HEK293 (cell line): Measurements from ENCODE around the gene APOBR.

ENCODE experiments used
- CTCF ChIA-PET: fragments of 350-600 bp; formaldehyde crosslinking; extraction: SDS; loops from one replicate; lab custom pipeline; 2021; ENCODE audit warnings: antibody characterized with exemption; lab: Yijun Ruan, JAX
- POLR2A ChIA-PET: fragments of 300-600 bp; formaldehyde crosslinking; extraction: SDS; loops from one replicate; lab custom pipeline; 2020; ENCODE audit warnings: antibody characterized with exemption, inconsistent platforms; lab: Yijun Ruan, JAX
- H3K27ac ChIP-seq: fragments of 200-500 bp; sonication (Bioruptor generic); 2 replicates; pipeline ENCODE4 v1.5.1; 2014; ENCODE audit warnings: low read depth, low read length, control low read depth, inconsistent platforms; ENCODE audit errors: extremely low read depth
- H3K36me3 ChIP-seq, 2 experiments: fragments of 200-500 bp in 1 of 2; sonication (Bioruptor generic) in 1 of 2; 1 replicate in 1 of 2; 2 replicates in 1 of 2; pipeline ENCODE4 v1.5.1; 2014 to 2017; ENCODE audit warnings: inconsistent platforms in 2 of 2, low read length in 2 of 2; ENCODE audit not compliant: control insufficient read depth in 2 of 2, insufficient read depth in 1 of 2
- H3K4me1 ChIP-seq: fragments of 200-500 bp; sonication (Bioruptor generic); 2 replicates; pipeline ENCODE4 v1.5.1; 2014; ENCODE audit warnings: mild to moderate bottlenecking, low read length, inconsistent platforms; ENCODE audit not compliant: control insufficient read depth, insufficient read depth
- H3K4me3 ChIP-seq: 2 replicates; pipeline ENCODE4 v1.5.1; 2011; ENCODE audit warnings: low read depth, mild to moderate bottlenecking, control low read depth, low read length, moderate library complexity
- H3K9me3 ChIP-seq: fragments of 200-500 bp; sonication (Bioruptor generic); 2 replicates; pipeline ENCODE4 v1.5.1; 2014; ENCODE audit warnings: low read depth, low read length, inconsistent platforms; ENCODE audit not compliant: control insufficient read depth, insufficient read depth
- BCL11B ChIP-seq: fragments of 450-650 bp; formaldehyde crosslinking; IDR thresholded peaks from 2 replicates; pipeline ENCODE4 v1.5.1; 2016; ENCODE audit warnings: low read depth, missing biosample characterization, missing genetic modification characterization
- GLIS2 ChIP-seq: fragments of 450-650 bp; formaldehyde crosslinking; IDR thresholded peaks from 2 replicates; pipeline ENCODE4 v1.5.1; 2016; ENCODE audit warnings: missing biosample characterization, missing genetic modification characterization
- KLF1 ChIP-seq: fragments of 450-650 bp; formaldehyde crosslinking; IDR thresholded peaks from 2 replicates; pipeline ENCODE4 v1.5.1; 2016; ENCODE audit warnings: missing biosample characterization, missing genetic modification characterization
- MEIS1 ChIP-seq: sonication (generic); formaldehyde crosslinking; IDR thresholded peaks from 2 replicates; pipeline ENCODE4 v1.8.1; 2022; ENCODE audit warnings: missing genetic modification reagents, mild to moderate bottlenecking, borderline replicate concordance
- MYNN ChIP-seq: fragments of 450-650 bp; formaldehyde crosslinking; IDR thresholded peaks from 2 replicates; pipeline ENCODE4 v1.5.1; 2016; ENCODE audit warnings: missing biosample characterization, missing genetic modification characterization, borderline replicate concordance
- ZNF133 ChIP-seq: fragments of 450-650 bp; formaldehyde crosslinking; IDR thresholded peaks from 2 replicates; pipeline ENCODE4 v1.5.1; 2016; ENCODE audit warnings: missing biosample characterization, missing genetic modification characterization
- ZNF175 ChIP-seq: fragments of 450-650 bp; formaldehyde crosslinking; IDR thresholded peaks from 2 replicates; pipeline ENCODE4 v1.5.1; 2016; ENCODE audit warnings: missing biosample characterization, missing genetic modification characterization
- ZNF223 ChIP-seq: fragments of 450-650 bp; formaldehyde crosslinking; IDR thresholded peaks from 2 replicates; pipeline ENCODE4 v1.5.1; 2016; ENCODE audit warnings: missing biosample characterization, missing genetic modification characterization
- ZNF23 ChIP-seq: fragments of 450-650 bp; formaldehyde crosslinking; IDR thresholded peaks from 2 replicates; pipeline ENCODE4 v1.5.1; 2016; ENCODE audit warnings: missing biosample characterization, missing genetic modification characterization, borderline replicate concordance
- ZNF26 ChIP-seq: fragments of 450-650 bp; formaldehyde crosslinking; IDR thresholded peaks from 2 replicates; pipeline ENCODE4 v1.5.1; 2016; ENCODE audit warnings: missing biosample characterization, missing genetic modification characterization
- ZNF302 ChIP-seq: fragments of 450-650 bp; formaldehyde crosslinking; IDR thresholded peaks from 2 replicates; pipeline ENCODE4 v1.5.1; 2016; ENCODE audit warnings: missing biosample characterization, missing genetic modification characterization, low read depth
- ZNF335 ChIP-seq: fragments of 450-650 bp; formaldehyde crosslinking; conservative IDR thresholded peaks from 2 replicates; pipeline ENCODE4 v1.5.1; 2016; ENCODE audit warnings: missing biosample characterization, missing genetic modification characterization
- ZNF341 ChIP-seq: fragments of 450-650 bp; formaldehyde crosslinking; IDR thresholded peaks from 2 replicates; pipeline ENCODE4; 2016; ENCODE audit warnings: low read depth, missing biosample characterization, missing genetic modification characterization
- ZNF514 ChIP-seq: fragments of 450-650 bp; formaldehyde crosslinking; IDR thresholded peaks from 2 replicates; pipeline ENCODE4 v1.5.1; 2016; ENCODE audit warnings: missing biosample characterization, missing genetic modification characterization
- ZNF623 ChIP-seq: fragments of 450-650 bp; formaldehyde crosslinking; IDR thresholded peaks from 2 replicates; pipeline ENCODE4 v1.5.1; 2016; ENCODE audit warnings: missing biosample characterization, missing genetic modification characterization
- ZNF626 ChIP-seq: fragments of 450-650 bp; sonication (Bioruptor Pico); formaldehyde crosslinking; IDR thresholded peaks from 2 replicates; pipeline ENCODE4 v1.5.1; 2018; ENCODE audit warnings: missing biosample characterization, missing genetic modification characterization, inconsistent platforms
- ZNF645 ChIP-seq: fragments of 450-650 bp; formaldehyde crosslinking; IDR thresholded peaks from 2 replicates; pipeline ENCODE4; 2016; ENCODE audit warnings: missing biosample characterization, missing genetic modification characterization
- ZNF692 ChIP-seq: fragments of 450-650 bp; formaldehyde crosslinking; IDR thresholded peaks from 2 replicates; pipeline ENCODE4 v1.5.1; 2016; ENCODE audit warnings: missing biosample characterization, missing genetic modification characterization
- ZNF843 ChIP-seq: fragments of 450-650 bp; formaldehyde crosslinking; IDR thresholded peaks from 2 replicates; pipeline ENCODE4 v1.5.1; 2016; ENCODE audit warnings: missing biosample characterization, missing genetic modification characterization

Gene APOBR

GRCh38 chr16:28529124-28529523, 34.7 kb downstream of the APOBR start:
- ChIA-PET CTCF (no interaction called here), POLR2A (no interaction called here)
- Histone ChIP-seq H3K9me3 (no peaks in the 10 kb centered on the region), H3K27ac (no peak overlapping the region), H3K4me3 (no peak overlapping the region), H3K4me1 (no peaks in the 10 kb centered on the region), H3K36me3 (no peaks in the 10 kb centered on the region)
- TF ChIP-seq GLIS2 (no peak), MEIS1 (no peak), ZNF514 (tag by site-specific recombination) (no peak), ZNF623 (tag by site-specific recombination) (no peak), ZNF26 (tag by site-specific recombination) (no peak), ZNF335 (tag by site-specific recombination) (no peak), ZNF843 (no peak), KLF1 (no peak), ZNF626 (tag by site-specific recombination) (no peak), ZNF645 (tag by site-specific recombination) (no peak), MYNN (no peak), ZNF223 (no peak), ZNF302 (tag by site-specific recombination) (no peak), ZNF133 (no peak)

GRCh38 chr16:28531777-28532744, 37.6 kb downstream of the APOBR start:
- Histone ChIP-seq H3K9me3 (no peaks in the 10 kb centered on the region), H3K4me3 (no peak overlapping the region), H3K4me1 (no peaks in the 10 kb centered on the region), H3K27ac (no peak overlapping the region), H3K36me3 (no peaks in the 10 kb centered on the region)
- ChIA-PET POLR2A (no interaction called here), CTCF (no interaction called here)
- TF ChIP-seq ZNF341 (tag by site-specific recombination) (peak; percentile 88), ZNF23 (tag by site-specific recombination) (no peak)

GRCh38 chr16:28532940-28533647, 38.7 kb downstream of the APOBR start:
- CTCF ChIA-PET = interaction anchor here (0.6 kb wide), 1 partner anchor 20 kb away, joined by 3 read pairs; no protein-coding TSS in a partner anchor
- no peak overlapping the region for H3K27ac ChIP-seq

More at GRCh38 chr16:28532940-28533647, 38.7 kb downstream of the APOBR start:
- Histone ChIP-seq H3K4me3 (no peak overlapping the region), H3K9me3 (no peaks in the 10 kb centered on the region), H3K36me3 (no peaks in the 10 kb centered on the region), H3K4me1 (no peaks in the 10 kb centered on the region)
- no peak for TF ChIP-seq BCL11B (tag by site-specific recombination)
- TF ChIP-seq ZNF692 (tag by site-specific recombination) = 0 out of 2 replicates have a peak, but pooled peaks have one; percentile 43
- no peak for TF ChIP-seq ZNF175 (tag by site-specific recombination)
- POLR2A ChIA-PET = no interaction called here
